ENCODE measurements around the gene ROBO1. TPM values are rescaled to one million over a fixed set of nuclear protein-coding genes. Genes with fewer than 3 reads are reported as not detected.

Gene ROBO1
- total and polyA plus RNA-seq, 2 donors from 2014 or later: 2.1 to 22.1 TPM

DNA sequence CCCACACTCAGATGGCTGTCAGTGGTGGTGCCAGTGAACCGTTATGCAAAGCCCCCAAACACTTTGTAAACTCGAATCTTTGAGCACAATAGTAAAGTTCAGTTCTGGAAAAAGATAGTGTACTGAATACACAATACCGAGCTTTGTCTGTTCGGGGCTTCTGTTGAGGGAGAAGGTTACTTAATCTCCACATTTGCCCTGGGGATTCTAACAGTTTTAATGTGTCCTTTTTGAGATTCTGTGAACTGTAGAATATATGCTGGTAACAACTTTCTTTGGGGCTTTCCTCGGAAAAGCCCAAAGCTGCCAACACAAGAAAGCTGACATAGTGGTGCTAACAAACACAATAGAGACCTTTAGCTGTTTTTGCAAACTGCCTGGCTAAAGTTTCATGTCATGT is 686.5 kb downstream of the ROBO1 start:
- intact Hi-C loops (cut with DNase I): no loop called here

DNA sequence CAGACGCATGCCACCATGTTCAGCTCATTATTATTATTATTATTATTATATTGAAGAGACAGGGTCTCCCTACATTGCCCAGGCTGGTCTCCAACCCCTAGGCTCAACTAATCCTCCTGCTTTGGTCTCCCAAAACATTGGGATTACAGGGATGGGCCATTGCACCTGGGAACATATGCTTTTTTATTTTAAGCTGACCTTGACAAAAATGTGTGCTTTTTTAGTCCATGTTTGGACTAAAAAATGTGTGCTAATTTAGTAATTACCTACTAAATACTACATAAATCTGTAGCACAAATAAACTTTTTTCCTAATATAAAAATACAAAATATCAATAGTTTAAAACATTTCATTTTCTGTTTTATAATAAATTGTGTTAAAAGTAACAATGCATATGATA is 693.2 kb downstream of the ROBO1 start:
- no peak for FAIRE-seq
- intact Hi-C loops (cut with DNase I): no loop called here

More for the DNA sequence above, 686.5 kb downstream of the ROBO1 start:
- Histone ChIP-seq H3K4me1 (ENCODE audit: control insufficient read depth in 2 of 3, insufficient read depth in 2 of 3, low read depth in 1 of 3, low read length in 3 of 3) (no peaks in the 10 kb centered on the region), H3K36me3 (ENCODE audit: control insufficient read depth in 2 of 3, insufficient read depth in 3 of 3, low read length in 3 of 3) (no peaks in the 10 kb centered on the region), H3K4me3 (ENCODE audit: low read length in 3 of 3) (no peak overlapping the region), H3K27ac (ENCODE audit: low read depth in 2 of 2, low read length in 2 of 2) (no peak overlapping the region), H3K9me3 (ENCODE audit: control insufficient read depth in 2 of 3, insufficient read depth in 1 of 3, low read length in 3 of 3) (no peaks in the 10 kb centered on the region), H3K27me3 (ENCODE audit: control insufficient read depth, insufficient read depth, low read length) (no peaks in the 10 kb centered on the region), H3K9ac (ENCODE audit: low read length in 3 of 3) (no peak overlapping the region)
- no peak for FAIRE-seq
- DNase-seq: no peak
- TF ChIP-seq, protein P1, sequence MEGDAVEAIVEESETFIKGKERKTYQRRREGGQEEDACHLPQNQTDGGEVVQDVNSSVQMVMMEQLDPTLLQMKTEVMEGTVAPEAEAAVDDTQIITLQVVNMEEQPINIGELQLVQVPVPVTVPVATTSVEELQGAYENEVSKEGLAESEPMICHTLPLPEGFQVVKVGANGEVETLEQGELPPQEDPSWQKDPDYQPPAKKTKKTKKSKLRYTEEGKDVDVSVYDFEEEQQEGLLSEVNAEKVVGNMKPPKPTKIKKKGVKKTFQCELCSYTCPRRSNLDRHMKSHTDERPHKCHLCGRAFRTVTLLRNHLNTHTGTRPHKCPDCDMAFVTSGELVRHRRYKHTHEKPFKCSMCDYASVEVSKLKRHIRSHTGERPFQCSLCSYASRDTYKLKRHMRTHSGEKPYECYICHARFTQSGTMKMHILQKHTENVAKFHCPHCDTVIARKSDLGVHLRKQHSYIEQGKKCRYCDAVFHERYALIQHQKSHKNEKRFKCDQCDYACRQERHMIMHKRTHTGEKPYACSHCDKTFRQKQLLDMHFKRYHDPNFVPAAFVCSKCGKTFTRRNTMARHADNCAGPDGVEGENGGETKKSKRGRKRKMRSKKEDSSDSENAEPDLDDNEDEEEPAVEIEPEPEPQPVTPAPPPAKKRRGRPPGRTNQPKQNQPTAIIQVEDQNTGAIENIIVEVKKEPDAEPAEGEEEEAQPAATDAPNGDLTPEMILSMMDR (IDR thresholded peaks at IDR 0.05; ENCODE audit: borderline replicate concordance, extremely low read depth, insufficient read depth): no peak

DNA sequence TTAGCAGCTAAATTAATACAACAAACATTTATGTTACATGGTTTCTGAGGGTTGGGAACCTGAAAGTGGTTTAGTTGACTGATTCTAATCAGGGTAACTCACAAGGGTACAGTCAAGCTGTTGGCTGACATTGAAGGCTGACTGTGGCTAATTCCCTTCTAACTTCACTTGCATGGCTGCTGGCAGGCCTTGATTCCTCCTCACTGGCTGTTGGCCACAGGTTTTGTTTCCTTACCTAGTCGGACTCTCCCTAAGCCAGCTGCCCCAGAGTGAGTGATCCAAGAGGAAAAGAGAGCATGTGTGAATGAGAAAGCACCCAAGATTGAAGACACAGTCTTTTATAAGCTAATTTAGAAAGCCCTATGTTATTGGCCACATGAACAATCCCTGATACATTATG is 700.1 kb downstream of the ROBO1 start:
- Histone ChIP-seq H3K4me3 (ENCODE audit: low read length in 3 of 3) (no peak overlapping the region), H3K9me3 (ENCODE audit: control insufficient read depth in 2 of 3, insufficient read depth in 1 of 3, low read length in 3 of 3) (no peaks in the 10 kb centered on the region), H3K36me3 (ENCODE audit: control insufficient read depth in 2 of 3, insufficient read depth in 3 of 3, low read length in 3 of 3) (no peaks in the 10 kb centered on the region), H3K9ac (ENCODE audit: low read length in 3 of 3) (no peak overlapping the region), H3K4me1 (ENCODE audit: control insufficient read depth in 2 of 3, insufficient read depth in 2 of 3, low read depth in 1 of 3, low read length in 3 of 3) (no peaks in the 10 kb centered on the region), H3K27ac (ENCODE audit: low read depth in 2 of 2, low read length in 2 of 2) (no peak overlapping the region), H3K27me3 (ENCODE audit: control insufficient read depth, insufficient read depth, low read length) (no peaks in the 10 kb centered on the region)
- FAIRE-seq (no peak), DNase-seq (no peak)
- intact Hi-C loops (cut with DNase I): no loop called here
- TF ChIP-seq, protein P1 (IDR thresholded peaks at IDR 0.05; ENCODE audit: borderline replicate concordance, extremely low read depth, insufficient read depth): no peak

More for the DNA sequence above, 693.2 kb downstream of the ROBO1 start:
- H3K4me1 ChIP-seq (ENCODE audit: control insufficient read depth in 2 of 3, insufficient read depth in 2 of 3, low read depth in 1 of 3, low read length in 3 of 3): no peaks in the 10 kb centered on the region
- no peak overlapping the region for H3K9ac ChIP-seq (ENCODE audit: low read length in 3 of 3)
- no peaks in the 10 kb centered on the region for H3K36me3 ChIP-seq (ENCODE audit: control insufficient read depth in 2 of 3, insufficient read depth in 3 of 3, low read length in 3 of 3)
- H3K9me3 ChIP-seq (ENCODE audit: control insufficient read depth in 2 of 3, insufficient read depth in 1 of 3, low read length in 3 of 3): no peaks in the 10 kb centered on the region
- no peak overlapping the region for H3K27ac ChIP-seq (ENCODE audit: low read depth in 2 of 2, low read length in 2 of 2)
- TF ChIP-seq, protein P1 (IDR thresholded peaks at IDR 0.05; ENCODE audit: borderline replicate concordance, extremely low read depth, insufficient read depth): no peak
- H3K4me3 ChIP-seq (ENCODE audit: low read length in 3 of 3): no peak overlapping the region
- H3K27me3 ChIP-seq (ENCODE audit: control insufficient read depth, insufficient read depth, low read length): no peaks in the 10 kb centered on the region
- DNase-seq: no peak

DNA sequence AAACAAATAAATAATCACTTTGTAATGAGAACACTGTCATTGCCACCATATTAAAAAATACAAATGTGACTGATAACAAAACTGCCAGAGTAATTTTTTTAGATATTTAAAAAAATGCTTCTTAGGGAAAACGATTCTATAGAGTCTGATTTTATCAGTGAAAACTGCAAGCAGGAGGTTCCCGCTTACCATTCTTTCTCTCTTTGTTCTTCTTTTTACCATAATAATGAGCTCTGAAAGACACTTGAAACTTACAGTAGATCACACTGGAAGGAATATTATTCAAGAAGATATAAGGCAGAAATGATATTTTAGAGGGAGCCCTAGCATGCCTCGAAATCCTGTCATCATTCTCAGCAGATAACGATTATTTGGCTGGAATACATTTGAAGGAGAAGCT is 701.3 kb downstream of the ROBO1 start:
- Histone ChIP-seq H3K4me1 (ENCODE audit: control insufficient read depth in 2 of 3, insufficient read depth in 2 of 3, low read depth in 1 of 3, low read length in 3 of 3) (no peaks in the 10 kb centered on the region), H3K9me3 (ENCODE audit: control insufficient read depth in 2 of 3, insufficient read depth in 1 of 3, low read length in 3 of 3) (no peaks in the 10 kb centered on the region), H3K27ac (ENCODE audit: low read depth in 2 of 2, low read length in 2 of 2) (no peak overlapping the region), H3K27me3 (ENCODE audit: control insufficient read depth, insufficient read depth, low read length) (no peaks in the 10 kb centered on the region), H3K9ac (ENCODE audit: low read length in 3 of 3) (no peak overlapping the region), H3K36me3 (ENCODE audit: control insufficient read depth in 2 of 3, insufficient read depth in 3 of 3, low read length in 3 of 3) (no peaks in the 10 kb centered on the region), H3K4me3 (ENCODE audit: low read length in 3 of 3) (no peak overlapping the region)
- intact Hi-C loops (cut with DNase I): no loop called here
- DNase-seq: no peak
- no peak for FAIRE-seq
- TF ChIP-seq, protein P1 (IDR thresholded peaks at IDR 0.05; ENCODE audit: borderline replicate concordance, extremely low read depth, insufficient read depth): no peak

Data from kidney (tissue), 14 donors.